ENCODE data around the gene TAS2R10.

TAS2R10 gene

DNA sequence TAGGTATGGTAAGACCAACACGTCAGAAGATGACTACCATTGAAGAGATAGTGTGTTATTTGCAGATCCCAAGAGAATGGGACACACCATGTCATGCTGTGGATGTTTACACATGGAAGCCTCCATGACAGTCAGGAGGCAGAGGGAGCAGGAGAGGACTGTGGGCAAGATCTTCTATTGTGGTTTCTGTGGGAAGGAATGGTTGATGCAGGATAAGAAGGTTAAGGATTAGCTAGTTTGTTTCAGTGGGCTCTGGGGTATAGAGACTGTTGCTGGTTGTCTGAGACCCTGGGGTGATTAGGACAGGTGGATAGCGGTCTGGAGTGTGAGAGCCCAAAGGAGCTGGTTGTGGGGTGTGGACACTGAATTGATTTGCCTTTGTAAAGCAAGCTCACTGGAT, 47.1 kb downstream of the TAS2R10 start:
- no peak for DNase-seq (ENCODE audit: low read depth)

All from HS-5 (cell line).